Lower leg skin (tissue), 3 donors: ENCODE measurements around the gene CLDN14.
A peak's percentile ranks its signal among the peaks of the same experiment; 100 is the strongest.

Source experiments
- POLR2A ChIP-seq, 2 donors: fragments of 450-650 bp; IDR thresholded peaks; one replicate each; pipeline ENCODE4 v1.6.1; 2016 to 2017; ENCODE audit warnings: antibody characterized with exemption in 2 of 2, mild to moderate bottlenecking in 1 of 2, moderate library complexity in 1 of 2
- TF ChIP-seq, protein P1 (sequence below), 3 donors: fragments of 450-650 bp; IDR thresholded peaks; one replicate each; pipeline ENCODE4 v1.5.1; 2016; ENCODE audit warnings: antibody characterized with exemption in 3 of 3, mild to moderate bottlenecking in 3 of 3, moderate library complexity in 2 of 3

- TF ChIP-seq, protein P1, sequence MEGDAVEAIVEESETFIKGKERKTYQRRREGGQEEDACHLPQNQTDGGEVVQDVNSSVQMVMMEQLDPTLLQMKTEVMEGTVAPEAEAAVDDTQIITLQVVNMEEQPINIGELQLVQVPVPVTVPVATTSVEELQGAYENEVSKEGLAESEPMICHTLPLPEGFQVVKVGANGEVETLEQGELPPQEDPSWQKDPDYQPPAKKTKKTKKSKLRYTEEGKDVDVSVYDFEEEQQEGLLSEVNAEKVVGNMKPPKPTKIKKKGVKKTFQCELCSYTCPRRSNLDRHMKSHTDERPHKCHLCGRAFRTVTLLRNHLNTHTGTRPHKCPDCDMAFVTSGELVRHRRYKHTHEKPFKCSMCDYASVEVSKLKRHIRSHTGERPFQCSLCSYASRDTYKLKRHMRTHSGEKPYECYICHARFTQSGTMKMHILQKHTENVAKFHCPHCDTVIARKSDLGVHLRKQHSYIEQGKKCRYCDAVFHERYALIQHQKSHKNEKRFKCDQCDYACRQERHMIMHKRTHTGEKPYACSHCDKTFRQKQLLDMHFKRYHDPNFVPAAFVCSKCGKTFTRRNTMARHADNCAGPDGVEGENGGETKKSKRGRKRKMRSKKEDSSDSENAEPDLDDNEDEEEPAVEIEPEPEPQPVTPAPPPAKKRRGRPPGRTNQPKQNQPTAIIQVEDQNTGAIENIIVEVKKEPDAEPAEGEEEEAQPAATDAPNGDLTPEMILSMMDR (IDR thresholded peaks at IDR 0.05): peak in 1 of 3 donors; percentile 67
- TF ChIP-seq POLR2A (IDR thresholded peaks at IDR 0.05): no peak
These were observed 24.4 kb upstream of the CLDN14 start for GRCh38 chr21:36504067-36505058.
